Retina (tissue), 1 donor: Measurements from ENCODE around the gene NR4A3.
"Not testable (repeated sequence)": the region's sequence is repeated elsewhere in the genome, so short reads cannot be mapped to it uniquely, and the experiment has no call there.

Source experiments
- DNase-seq: peaks from one replicate; pipeline ENCODE4 v3.0.0-alpha.2; 2016

NR4A3 gene

DNA sequence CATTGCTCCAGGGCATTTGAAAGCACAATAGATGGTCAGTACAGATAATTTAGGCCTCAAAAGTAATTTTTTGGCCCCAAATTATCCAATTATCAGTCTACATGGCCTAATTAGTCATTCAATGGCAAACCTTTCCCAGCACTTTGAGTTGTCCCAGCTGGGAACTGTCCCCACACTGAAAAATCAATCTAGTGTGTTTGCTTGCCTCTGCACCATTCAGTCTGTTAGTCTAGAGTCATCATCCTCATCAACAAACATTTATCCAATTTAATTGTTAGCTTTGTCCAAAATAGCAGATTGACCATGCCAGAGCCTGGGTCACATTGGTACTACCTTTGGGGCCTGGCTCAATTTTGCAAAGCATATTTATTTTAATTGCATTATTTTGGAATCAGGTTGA, 13.9 kb downstream of the NR4A3 start:
- no peak for DNase-seq

DNA sequence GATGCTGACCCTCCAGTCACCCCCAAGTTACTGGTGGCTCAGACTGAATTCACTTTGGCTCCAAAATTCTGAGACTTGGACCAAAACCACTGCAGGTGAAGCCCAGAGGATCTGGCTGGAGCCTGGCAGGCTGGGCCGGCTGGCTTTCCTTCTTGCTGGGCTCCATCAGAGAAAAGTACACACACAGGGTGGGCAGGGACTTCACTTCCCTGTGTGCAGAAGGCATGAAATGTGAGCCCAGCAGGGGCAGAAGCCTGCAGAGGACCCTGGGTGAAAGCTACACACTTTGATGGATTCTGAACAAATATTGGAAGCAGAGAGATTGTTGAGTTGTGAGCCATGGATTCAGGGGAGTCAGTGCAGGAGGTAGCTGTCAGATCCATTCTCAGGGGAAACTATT, 18.4 kb downstream of the NR4A3 start:
- DNase-seq: no peak

DNA sequence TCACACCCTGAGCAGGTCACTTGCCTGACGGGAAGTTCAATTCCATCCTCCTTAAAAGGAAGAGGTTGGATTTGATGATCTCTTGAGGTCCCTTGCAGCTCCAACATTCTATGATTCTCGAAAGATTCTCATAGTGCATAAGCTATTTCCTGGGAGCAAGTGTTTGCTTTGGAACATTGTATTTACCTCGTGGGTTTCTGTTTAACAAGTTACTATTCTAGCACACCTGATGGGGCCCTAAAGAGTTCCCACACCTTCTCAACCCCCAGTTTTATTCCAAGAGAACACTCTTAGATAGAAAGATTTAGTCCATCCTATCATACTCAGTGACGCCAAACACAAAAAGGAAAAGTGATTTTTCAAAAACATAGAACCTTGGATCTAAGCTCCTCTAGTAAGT, 23.4 kb downstream of the NR4A3 start:
- no peak for DNase-seq

DNA sequence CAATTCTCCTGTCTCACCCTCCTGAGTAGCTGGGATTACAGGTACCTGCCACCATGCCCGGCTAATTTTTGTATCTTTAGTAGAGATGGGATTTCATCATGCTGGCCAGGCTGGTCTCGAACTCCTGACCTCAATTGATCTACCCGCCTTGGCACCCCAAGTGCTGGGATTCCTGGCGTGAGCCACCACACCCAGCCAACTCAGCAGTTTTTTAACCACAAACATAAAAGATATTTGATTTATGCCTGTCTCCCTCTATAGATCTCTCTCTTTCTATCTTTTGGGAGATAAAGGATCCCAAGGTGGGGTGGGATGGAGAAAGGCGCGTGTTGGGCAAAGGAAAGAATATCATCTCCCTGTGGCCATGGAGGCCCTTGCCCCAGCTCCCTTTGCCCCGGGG, 26.8 kb downstream of the NR4A3 start:
- DNase-seq: no peak

DNA sequence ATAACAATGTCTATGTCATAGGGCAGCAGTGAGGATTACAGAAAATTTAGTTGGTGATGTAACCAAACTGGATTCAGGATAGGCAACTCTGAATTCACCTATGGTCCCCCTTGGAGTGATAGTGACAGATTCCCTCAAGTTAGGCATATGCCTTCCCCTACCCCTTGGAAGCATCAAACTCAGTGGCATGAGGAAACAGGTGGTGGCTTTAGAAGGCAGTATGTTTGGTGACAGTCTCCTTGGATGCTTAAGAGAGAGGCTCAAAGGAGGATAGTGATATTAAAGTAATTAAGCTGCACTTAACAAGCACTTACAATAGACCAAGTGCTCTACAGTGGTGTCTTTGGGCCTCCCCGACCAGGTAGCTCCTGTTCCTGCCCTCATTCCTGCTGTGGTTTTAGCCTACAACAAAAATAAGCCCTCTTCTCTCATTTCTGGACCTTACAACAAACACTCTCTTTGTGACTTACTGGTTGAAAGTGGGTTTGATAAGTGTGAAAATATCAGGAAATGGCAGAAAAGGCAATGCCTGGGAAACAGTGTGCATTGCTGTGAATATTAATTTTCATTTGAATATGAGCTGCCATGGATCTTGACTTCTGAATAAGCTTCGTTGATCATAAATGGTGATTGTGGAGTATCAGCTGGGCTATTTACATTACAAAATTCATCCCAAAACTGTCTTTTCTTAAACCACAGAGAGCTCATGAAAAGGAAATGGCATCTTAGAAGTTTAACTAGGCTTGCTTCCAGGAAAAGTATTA, 29.2 kb downstream of the NR4A3 start:
- DNase-seq: no peak

DNA sequence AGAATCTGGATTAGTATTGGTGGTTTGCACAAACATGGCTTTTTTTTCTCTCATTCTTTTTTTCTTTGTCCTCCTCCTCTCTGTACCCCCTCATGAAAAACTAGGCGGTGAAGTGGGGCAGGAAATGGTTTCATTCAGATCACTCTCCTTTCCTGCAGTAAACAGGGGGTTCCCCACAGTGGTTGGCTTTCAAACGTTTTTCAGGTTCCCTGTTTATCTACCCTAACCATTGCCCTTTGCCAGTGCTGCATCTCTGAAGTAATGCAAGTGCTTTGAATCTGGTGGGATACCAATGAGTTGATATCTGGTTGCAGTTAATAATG, 29.8 kb downstream of the NR4A3 start:
- no peak for DNase-seq

DNA sequence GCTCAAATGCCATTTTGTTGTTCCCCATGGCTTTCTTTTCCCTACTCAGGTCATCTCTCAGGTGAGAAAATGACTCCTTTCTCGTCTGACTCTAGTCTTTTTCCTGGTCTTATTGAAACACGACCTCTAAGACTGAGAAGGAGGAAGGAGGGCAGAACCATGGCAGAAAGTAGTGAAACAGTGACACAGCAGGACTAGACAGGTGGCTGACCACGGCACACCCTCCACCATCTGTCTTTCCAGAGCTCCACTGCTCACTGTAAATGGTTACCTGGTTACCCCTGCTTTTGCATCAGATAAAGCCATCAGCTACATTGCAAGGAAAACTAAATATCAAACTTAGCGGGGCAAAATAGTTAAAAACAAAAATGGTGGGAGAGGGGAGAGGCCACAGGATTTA, 30.9 kb downstream of the NR4A3 start:
- DNase-seq: no peak

DNA sequence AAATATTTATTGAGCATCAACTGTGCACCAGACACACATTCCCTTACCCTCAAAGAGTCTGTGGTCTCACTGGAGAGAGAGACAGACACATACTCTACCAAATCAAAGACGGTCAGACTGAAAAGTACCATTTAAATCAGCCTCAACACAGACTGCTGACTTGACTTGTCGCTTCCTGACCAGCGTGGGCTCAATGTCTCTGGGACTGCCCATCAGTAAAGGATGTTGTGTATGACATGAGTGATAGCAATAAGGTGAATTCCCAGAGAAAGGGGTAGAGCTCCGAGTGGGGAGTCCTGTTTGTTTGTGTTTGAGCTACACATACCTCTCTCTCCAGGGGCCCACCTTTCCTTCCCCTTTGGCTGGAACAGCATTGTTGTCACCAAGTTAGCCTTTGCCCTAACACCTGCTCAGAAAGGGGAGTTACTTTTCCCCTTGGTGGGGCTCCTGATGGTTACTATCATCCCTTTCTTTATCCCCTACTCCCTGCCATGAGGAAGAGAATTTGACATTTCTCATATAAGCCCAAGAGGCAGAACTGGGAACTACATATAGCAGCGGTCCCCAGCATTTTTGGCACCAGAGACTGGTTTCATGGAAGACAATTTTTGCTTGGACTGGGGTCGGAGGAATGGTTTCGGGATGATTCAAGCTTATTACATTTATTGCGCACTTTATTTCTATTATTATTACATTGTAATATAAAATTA, 33.9 kb downstream of the NR4A3 start:
- no peak for DNase-seq

DNA sequence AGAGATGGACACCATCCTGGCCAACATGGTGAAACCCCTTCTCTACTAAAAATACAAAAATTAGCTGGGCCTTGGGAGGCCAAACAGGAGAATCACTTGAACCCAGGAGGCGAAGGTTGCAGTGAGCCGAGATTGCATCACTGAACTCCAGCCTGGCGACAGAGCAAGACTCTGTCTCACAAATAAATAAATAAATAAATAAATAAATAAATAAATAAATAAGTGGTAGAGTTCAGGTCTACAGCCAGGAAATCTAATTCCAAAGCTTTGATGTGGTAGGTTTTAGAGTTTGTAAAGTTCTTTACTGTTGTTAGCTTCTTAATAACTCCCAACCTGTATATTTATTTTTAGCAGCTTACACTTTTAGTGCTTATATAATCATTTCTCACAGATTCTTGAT, 35.9 kb downstream of the NR4A3 start:
- DNase-seq: not testable (repeated sequence)

DNA sequence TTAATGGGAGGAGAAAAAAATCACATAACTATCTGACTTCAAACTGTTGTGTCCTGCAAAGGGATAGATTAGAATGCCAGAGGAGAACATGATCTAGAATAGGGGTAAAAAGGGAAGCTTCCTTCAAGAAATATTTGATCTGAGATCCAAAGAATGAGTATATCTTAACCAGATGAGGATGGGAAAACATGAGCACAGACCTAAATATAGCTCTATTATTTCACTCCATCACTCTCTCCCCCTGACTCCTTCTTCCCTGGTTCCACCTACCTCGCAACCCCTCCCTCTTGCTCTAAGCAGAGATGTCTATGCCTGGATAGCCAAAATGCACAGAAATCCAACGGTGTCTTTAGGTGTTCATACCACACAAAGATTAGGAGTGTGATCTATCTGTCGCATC, 36.4 kb downstream of the NR4A3 start:
- DNase-seq: no peak

DNA sequence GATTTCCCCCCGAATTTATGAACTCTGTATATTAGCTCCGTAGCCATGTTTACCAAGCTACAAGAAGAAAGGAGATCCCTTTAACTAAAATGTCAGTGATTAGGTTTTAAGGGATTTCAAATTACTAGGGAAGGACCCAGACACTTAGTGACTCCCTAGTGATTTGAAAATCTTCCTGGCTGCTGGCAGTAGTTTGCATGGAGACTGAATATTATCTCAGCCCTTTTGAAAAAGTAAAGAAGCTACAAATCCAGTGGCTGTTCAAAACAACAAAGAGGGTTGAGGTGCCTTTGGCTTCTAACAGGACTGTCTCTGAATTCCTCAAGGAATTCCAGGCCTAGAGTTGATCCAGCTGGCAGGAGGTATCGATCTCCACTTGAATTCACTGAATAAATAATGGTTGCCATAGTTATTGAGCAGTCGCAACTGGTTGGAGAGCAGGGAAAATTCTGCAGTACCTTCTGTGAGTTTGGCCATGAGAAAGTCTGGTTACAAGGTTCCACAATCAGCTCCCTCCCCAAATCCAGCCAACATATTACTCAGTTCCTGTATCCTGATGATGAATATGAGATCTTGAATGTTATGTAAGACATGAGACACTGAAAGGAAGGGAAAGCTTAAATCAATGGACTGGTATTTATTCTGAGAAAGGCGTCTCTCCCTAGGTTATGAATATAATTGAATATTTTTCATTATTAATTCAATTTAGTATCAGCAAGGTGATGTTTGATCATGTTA, 37.7 kb downstream of the NR4A3 start:
- DNase-seq: peak; percentile 41

DNA sequence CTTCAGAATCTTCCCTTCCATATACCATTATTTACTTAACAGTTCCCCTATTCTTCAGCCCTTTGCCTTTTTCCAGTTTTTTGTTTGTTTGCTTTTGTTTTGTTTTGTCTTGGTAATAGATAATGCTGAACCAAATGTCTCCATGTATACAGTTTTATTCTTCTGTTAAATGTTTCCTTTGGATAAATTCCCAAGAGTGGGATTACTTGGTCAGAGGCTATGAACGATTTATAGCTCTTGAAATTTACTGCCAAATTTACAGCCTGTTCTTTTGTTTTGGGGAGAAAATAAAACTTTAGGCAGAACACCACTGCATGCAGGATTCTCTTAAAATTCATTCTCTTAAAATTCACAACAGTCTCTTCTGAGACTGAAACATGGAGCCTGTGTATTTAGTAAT, 38.6 kb downstream of the NR4A3 start:
- no peak for DNase-seq

DNA sequence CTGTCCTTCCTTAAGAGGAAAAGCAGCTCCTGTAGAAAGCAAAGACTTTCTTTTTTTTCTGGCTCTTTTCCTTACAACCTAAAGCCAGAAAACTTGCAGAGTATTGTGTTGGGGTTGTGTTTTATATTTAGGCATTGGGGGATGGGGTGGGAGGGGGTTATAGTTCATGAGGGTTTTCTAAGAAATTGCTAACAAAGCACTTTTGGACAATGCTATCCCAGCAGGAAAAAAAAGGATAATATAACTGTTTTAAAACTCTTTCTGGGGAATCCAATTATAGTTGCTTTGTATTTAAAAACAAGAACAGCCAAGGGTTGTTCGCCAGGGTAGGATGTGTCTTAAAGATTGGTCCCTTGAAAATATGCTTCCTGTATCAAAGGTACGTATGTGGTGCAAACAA, 42.3 kb downstream of the NR4A3 start:
- no peak for DNase-seq

DNA sequence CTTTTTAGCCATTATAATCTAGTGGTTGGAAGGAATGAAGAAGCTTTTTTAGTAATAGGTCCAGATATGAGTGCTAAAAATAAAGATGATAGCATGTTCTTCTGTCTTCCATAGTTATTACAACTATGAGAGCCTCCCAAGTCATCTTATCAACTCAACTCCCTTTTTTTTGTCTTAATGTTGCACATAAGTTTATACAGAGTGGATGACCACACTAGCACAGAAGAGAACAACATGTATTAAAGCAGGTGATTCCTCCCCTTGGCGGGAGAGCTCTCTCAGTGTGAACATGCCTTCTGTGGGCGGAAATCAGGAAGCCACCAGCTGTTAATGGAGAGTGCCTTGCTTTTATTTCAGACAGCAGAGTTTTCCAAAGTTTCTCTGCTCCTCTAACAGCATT, 44.7 kb downstream of the NR4A3 start:
- DNase-seq: no peak

DNA sequence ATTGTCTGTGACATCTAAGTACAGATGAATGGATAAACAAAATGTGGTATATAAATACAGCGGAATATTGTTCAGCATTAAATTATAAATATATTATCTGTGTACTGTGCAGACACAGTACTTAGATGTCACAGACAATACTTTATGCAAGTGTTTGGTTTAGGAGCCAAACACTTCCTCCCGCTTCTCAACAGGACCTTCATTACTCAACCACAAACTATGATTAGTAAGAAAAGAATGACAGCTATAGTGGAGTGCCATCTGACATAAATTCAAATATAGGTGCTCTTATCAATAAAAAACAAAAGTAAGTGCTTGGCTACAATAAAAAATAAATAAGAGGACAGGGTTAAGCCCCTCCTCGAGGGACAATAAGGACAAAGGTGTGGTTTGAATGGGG, 45.9 kb downstream of the NR4A3 start:
- DNase-seq: no peak

DNA sequence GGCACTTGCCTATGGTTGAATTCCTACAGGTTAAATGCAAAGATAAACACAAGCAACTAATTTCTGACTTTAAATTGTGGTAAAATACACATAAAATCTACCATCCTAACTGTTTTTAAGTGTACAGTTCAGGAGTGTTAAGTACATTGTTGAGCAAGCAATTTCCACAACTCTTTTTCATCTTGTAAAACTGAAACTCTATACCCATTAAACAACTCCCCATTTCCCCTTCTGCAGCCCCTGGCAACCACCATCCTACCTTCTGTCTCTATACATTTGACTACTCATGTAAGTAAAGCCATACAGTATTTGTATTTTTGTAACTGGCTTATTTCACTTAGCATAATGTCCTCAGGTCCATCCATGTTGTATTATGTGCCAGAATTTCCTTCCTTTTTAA, 46.3 kb downstream of the NR4A3 start:
- no peak for DNase-seq

DNA sequence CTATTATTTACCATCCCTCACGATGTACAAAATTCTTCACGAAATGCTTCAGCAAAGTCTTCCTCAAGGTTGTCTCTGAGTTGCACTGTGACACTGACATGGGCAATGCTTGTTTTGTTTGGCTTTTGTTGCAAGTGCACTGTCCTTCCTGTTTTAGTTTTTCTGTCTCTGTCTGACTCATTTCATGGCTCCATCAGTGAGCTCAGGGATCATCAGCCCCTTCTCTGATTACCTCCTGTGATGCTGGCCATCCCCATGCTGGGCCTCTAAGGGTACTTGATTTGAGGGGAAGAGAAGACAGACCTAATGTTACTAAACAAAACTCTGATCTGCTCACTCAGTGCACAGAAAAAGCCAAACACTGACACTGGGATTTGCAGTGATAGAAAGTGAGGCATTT, 47.2 kb downstream of the NR4A3 start:
- DNase-seq: no peak

DNA sequence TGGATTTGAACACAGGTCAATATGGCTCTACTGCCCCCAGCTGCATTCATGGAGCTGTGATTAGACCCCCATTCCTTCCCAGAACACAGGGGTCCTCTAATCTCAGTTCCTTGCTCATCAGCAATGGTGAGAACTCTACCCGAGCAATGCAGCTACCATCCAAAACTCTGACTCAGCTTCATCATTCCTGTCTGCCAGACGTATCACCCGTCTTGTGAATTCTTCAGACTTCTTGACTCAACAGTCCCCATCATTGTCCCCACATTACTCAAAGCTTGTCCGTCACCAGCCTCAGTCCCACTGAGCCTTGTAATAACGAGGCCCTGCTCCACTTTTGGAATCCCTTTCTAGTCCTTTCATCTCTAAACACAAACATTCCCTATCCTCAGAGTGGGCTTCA, 48.4 kb downstream of the NR4A3 start:
- no peak for DNase-seq

DNA sequence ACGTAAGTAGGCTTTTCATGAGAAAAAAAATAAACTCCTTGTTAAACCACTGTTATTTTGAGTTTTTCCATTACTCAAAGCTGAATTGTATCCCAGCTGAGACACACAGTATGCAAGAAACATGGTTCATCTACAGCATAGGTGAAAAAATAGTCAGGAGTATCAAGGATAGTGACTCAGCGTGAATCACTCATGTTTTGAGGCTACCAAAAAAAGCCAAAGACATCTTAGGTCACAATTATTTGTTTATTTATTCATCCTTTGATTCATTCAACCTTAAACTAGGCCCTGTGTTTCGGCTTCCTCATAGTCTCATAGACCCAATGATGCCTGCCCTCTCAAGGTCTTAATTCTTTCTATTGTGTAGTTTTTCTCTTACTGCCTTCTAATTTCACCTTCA, 51.8 kb downstream of the NR4A3 start:
- DNase-seq: no peak

DNA sequence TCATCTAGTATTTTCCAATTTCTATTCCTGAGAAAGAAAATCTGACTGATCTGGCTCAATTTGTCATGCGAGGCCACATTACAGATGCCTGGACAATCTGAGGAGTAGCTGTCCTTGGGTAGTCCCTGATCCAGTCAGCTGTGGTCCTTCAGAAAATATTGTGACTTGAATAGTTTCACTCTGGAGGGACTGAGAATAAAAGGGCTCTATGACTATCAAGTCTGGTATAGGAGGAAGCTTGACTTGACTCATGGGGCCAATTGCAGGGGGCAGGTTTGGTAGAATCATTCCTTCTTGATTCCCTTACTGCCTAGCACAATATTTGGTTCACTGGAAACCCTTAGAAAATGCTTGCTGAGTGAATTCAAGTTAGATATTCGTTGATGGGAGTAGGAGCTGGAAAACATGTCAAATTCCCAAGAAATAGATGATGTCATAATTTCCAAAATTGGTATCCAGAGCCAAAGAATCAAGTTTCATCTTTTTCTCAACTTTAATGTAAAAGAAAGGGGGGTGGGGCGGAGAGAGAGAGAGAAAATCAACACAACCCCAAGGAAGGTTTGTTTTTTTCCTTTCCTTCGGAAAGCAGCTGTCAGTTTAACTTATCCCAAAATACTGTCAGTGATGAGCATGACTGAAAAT, 52.4 kb downstream of the NR4A3 start:
- no peak for DNase-seq

DNA sequence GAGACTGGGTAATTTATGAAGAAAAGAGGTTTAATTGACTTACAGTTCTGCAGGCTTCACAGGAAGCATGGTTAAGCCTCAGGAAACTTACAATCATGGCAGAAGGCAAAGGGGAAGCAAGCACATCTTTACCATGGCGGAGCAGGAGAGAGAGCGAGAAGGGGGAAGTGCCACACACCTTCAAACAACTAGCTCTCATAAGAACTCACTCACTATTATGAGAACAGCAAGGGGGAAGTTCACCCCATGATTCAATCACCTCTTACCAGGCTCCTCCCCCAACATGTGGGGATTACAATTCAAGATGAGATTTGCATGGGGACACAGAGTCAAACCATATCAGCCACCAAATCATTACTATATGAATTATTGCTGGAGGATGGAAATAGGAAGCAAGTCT, 54.5 kb downstream of the NR4A3 start:
- DNase-seq: no peak

DNA sequence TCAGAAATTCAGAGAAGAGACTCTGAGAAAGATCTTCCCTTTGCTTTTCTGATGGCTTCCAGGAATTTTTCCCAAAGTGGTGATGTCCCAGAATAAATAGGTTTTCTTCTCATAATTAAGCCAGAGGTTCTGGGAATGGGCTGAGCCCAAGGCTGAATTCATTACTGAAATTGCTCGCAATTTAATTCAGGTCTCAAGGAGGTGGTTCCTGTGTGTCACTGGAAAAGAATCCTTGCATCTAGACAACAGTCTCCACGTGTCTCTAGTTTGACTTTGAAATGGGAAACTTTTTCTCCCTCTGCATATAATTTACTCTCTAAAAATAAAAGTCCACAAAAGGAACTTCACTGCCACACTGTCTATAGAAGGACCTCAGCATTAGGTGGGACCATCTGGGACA, 57.0 kb downstream of the NR4A3 start:
- no peak for DNase-seq

DNA sequence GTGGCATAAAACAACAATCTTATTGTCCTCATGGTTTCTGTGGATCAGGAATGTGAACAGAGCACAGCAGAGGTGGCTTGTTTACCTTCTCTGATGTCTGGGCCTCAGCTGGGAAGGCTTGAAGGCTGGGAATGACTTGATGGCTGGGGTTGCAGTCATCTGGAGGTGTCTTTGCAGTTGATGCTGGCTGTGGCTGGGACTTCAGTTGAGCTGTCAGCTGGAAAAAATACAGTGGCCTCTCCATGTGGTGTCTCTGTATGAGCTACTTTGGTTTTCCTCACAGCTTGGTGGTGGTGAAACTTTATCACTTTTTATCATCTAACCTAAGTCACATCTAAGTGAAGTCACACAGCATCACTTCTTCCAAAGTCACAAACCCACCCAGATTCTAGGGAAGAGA, 60.1 kb downstream of the NR4A3 start:
- DNase-seq: no peak

DNA sequence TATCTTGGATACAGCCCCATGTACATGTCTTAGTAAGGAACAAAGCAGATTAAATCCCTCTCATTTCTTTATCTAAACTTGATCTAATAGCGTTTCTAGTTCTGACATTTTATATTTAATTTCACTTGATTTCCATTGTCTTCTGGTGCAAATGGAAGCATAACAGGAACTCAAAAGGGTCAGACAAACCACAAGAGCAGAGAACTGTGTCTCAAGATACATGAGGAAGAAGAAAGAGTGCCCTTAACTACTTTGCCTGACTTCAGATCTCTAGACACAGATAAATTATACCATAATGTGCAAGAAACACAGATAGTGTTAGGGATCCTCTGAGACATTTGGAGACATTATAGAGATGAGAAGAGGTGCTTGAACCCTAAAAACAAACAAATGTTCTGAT, 64.1 kb downstream of the NR4A3 start:
- no peak for DNase-seq
